Measurements from ENCODE around the gene DEFB121. TPM values are rescaled to one million over a fixed set of nuclear protein-coding genes. Genes with fewer than 3 reads are reported as not detected.
"Not testable (repeated sequence)": the region's sequence is repeated elsewhere in the genome, so short reads cannot be mapped to it uniquely, and the experiment has no call there.

The DEFB121 gene
- total RNA-seq, 1 experiment from 2014 or later, result not detected

GRCh38 chr20:31430568-31431115 is 24.6 kb upstream of the DEFB121 start:
- Histone ChIP-seq H3K9ac (ENCODE audit: low read length) (no peak overlapping the region), H3K4me3 (replicated peaks in 1 of 2; ENCODE audit: low read depth in 1 of 2, low read length in 2 of 2) (no peak overlapping the region), H3K4me2 (ENCODE audit: low read length) (no peak overlapping the region), H3K9me2 (ENCODE audit: insufficient read depth) (no peaks in the 10 kb centered on the region), H4K20me1 (ENCODE audit: insufficient read depth) (no peaks in the 10 kb centered on the region), H3K4me1 (ENCODE audit: control insufficient read depth in 1 of 2, insufficient read depth in 2 of 2, low read length in 2 of 2) (no peaks in the 10 kb centered on the region), H3K9me3 (ENCODE audit: control insufficient read depth in 1 of 2, insufficient read depth in 1 of 2, low read depth in 1 of 2, low read length in 2 of 2) (no peaks in the 10 kb centered on the region), H3K27ac (ENCODE audit: low read depth, low read length) (no peak overlapping the region), H3K79me2 (ENCODE audit: insufficient read depth, low read length) (no peaks in the 10 kb centered on the region), H2AFZ (ENCODE audit: low read depth, low read length, poor library complexity, severe bottlenecking) (no peak overlapping the region), H3K27me3 (ENCODE audit: insufficient read depth, low read length) (no peaks in the 10 kb centered on the region), H3K36me3 (ENCODE audit: control insufficient read depth in 1 of 2, insufficient read depth in 2 of 2, low read length in 2 of 2) (no peaks in the 10 kb centered on the region)
- ATAC-seq (no peak), DNase-seq (ENCODE audit: low read depth, low spot score) (no peak)
- intact Hi-C loops (cut with micrococcal nuclease), result no loop called here
- no peak for TF ChIP-seq EGR1 (IDR thresholded peaks at IDR 0.05; ENCODE audit: low read depth)
- TF ChIP-seq, protein P1, sequence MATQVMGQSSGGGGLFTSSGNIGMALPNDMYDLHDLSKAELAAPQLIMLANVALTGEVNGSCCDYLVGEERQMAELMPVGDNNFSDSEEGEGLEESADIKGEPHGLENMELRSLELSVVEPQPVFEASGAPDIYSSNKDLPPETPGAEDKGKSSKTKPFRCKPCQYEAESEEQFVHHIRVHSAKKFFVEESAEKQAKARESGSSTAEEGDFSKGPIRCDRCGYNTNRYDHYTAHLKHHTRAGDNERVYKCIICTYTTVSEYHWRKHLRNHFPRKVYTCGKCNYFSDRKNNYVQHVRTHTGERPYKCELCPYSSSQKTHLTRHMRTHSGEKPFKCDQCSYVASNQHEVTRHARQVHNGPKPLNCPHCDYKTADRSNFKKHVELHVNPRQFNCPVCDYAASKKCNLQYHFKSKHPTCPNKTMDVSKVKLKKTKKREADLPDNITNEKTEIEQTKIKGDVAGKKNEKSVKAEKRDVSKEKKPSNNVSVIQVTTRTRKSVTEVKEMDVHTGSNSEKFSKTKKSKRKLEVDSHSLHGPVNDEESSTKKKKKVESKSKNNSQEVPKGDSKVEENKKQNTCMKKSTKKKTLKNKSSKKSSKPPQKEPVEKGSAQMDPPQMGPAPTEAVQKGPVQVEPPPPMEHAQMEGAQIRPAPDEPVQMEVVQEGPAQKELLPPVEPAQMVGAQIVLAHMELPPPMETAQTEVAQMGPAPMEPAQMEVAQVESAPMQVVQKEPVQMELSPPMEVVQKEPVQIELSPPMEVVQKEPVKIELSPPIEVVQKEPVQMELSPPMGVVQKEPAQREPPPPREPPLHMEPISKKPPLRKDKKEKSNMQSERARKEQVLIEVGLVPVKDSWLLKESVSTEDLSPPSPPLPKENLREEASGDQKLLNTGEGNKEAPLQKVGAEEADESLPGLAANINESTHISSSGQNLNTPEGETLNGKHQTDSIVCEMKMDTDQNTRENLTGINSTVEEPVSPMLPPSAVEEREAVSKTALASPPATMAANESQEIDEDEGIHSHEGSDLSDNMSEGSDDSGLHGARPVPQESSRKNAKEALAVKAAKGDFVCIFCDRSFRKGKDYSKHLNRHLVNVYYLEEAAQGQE (IDR thresholded peaks at IDR 0.05; ENCODE audit: low read depth), result no peak
- TF ChIP-seq, protein P2, sequence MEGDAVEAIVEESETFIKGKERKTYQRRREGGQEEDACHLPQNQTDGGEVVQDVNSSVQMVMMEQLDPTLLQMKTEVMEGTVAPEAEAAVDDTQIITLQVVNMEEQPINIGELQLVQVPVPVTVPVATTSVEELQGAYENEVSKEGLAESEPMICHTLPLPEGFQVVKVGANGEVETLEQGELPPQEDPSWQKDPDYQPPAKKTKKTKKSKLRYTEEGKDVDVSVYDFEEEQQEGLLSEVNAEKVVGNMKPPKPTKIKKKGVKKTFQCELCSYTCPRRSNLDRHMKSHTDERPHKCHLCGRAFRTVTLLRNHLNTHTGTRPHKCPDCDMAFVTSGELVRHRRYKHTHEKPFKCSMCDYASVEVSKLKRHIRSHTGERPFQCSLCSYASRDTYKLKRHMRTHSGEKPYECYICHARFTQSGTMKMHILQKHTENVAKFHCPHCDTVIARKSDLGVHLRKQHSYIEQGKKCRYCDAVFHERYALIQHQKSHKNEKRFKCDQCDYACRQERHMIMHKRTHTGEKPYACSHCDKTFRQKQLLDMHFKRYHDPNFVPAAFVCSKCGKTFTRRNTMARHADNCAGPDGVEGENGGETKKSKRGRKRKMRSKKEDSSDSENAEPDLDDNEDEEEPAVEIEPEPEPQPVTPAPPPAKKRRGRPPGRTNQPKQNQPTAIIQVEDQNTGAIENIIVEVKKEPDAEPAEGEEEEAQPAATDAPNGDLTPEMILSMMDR (IDR thresholded peaks at IDR 0.05 in 2 of 3, conservative IDR thresholded peaks at IDR 0.05 in 1 of 3; ENCODE audit: borderline replicate concordance in 1 of 3, insufficient read depth in 1 of 3, low read depth in 2 of 3, low read length in 2 of 3), result no peak
- TF ChIP-seq TCF7L2 (IDR thresholded peaks at IDR 0.05; ENCODE audit: borderline replicate concordance, extremely low read depth, insufficient read depth, insufficient read length), result no peak
- RAD21 ChIA-PET (ENCODE audit: low non-redundant PET in 1 of 2, low total read pairs in 2 of 2, uncharacterized antibody in 2 of 2, unreplicated experiment in 2 of 2), result no interaction called here
- POLR2A ChIA-PET, result interaction anchor here (1.0 kb wide), 1 partner anchor 10 kb away, joined by 3 read pairs; the partner anchor contains the start of gene DEFB123
- CTCF ChIA-PET, result interaction anchor here (1.0 to 2.5 kb wide), 3 partner anchors 10 to 29 kb away, joined by 3 to 7 read pairs (median 4); partner anchors contain the start of gene DEFB123
- no TSS peak for BruUV-seq (replicated peaks)

- H3K4me2 ChIP-seq (ENCODE audit: low read length); H3K79me2 ChIP-seq (ENCODE audit: insufficient read depth, low read length); H3K9ac ChIP-seq (ENCODE audit: low read length); H2AFZ ChIP-seq (ENCODE audit: low read depth, low read length, poor library complexity, severe bottlenecking); BruUV-seq (replicated peaks); H3K9me3 ChIP-seq (ENCODE audit: control insufficient read depth in 1 of 2, insufficient read depth in 1 of 2, low read depth in 1 of 2, low read length in 2 of 2); POLR2A ChIA-PET; H3K36me3 ChIP-seq (ENCODE audit: control insufficient read depth in 1 of 2, insufficient read depth in 2 of 2, low read length in 2 of 2); RAD21 ChIA-PET (ENCODE audit: low non-redundant PET in 1 of 2, low total read pairs in 2 of 2, uncharacterized antibody in 2 of 2, unreplicated experiment in 2 of 2); intact Hi-C loops (cut with micrococcal nuclease); H3K9me2 ChIP-seq (ENCODE audit: insufficient read depth); H3K27ac ChIP-seq (ENCODE audit: low read depth, low read length); ATAC-seq; CTCF ChIA-PET; DNase-seq (ENCODE audit: low read depth, low spot score); H3K4me1 ChIP-seq (ENCODE audit: control insufficient read depth in 1 of 2, insufficient read depth in 2 of 2, low read length in 2 of 2); H4K20me1 ChIP-seq (ENCODE audit: insufficient read depth); H3K4me3 ChIP-seq (replicated peaks in 1 of 2; ENCODE audit: low read depth in 1 of 2, low read length in 2 of 2): not testable (repeated sequence)
- peaks cover 14% of the 10 kb centered on the region; the same call in 1 of the 2 replicates for H3K27me3 ChIP-seq (ENCODE audit: insufficient read depth, low read length)
These were observed 21.6 kb upstream of the DEFB121 start for GRCh38 chr20:31427576-31427975.

DNA sequence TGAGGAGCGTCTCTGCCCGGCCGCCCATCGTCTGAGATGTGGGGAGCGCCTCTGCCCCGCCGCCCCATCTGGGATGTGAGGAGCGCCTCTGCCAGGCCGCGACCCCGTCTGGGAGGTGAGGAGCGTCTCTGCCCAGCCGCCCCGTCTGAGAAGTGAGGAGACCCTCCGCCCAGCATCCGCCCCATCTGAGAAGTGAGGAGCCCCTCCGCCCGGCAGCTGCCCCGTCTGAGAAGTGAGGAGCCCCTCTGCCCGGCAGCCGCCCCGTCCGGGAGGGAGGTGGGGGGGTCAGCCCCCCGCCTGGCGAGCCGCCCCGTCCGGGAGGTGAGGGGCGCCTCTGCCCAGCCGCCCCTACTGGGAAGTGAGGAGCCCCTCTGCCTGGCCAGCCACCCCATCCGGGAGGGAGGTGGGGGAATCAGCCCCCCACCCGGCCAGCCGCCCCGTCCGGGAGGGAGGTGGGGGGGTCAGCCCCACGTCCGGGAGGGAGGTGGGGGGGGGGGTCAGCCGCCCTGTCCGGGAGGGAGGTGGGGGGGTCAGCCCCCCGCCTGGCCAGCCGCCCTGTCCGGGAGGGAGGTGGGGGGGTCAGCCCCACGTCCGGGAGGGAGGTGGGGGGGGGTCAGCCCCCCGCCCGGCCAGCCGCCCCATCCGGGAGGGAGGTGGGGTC is 21.0 kb upstream of the DEFB121 start:
- H3K4me3 ChIP-seq (replicated peaks in 1 of 2; ENCODE audit: low read depth in 1 of 2, low read length in 2 of 2); H2AFZ ChIP-seq (ENCODE audit: low read depth, low read length, poor library complexity, severe bottlenecking); intact Hi-C loops (cut with micrococcal nuclease); ATAC-seq; POLR2A ChIA-PET; H3K27ac ChIP-seq (ENCODE audit: low read depth, low read length); H3K9me3 ChIP-seq (ENCODE audit: control insufficient read depth in 1 of 2, insufficient read depth in 1 of 2, low read depth in 1 of 2, low read length in 2 of 2); H3K4me2 ChIP-seq (ENCODE audit: low read length); RAD21 ChIA-PET (ENCODE audit: low non-redundant PET in 1 of 2, low total read pairs in 2 of 2, uncharacterized antibody in 2 of 2, unreplicated experiment in 2 of 2); BruUV-seq (replicated peaks); CTCF ChIA-PET; H3K36me3 ChIP-seq (ENCODE audit: control insufficient read depth in 1 of 2, insufficient read depth in 2 of 2, low read length in 2 of 2); H3K9me2 ChIP-seq (ENCODE audit: insufficient read depth); H4K20me1 ChIP-seq (ENCODE audit: insufficient read depth); H3K79me2 ChIP-seq (ENCODE audit: insufficient read depth, low read length); DNase-seq (ENCODE audit: low read depth, low spot score); H3K4me1 ChIP-seq (ENCODE audit: control insufficient read depth in 1 of 2, insufficient read depth in 2 of 2, low read length in 2 of 2); H3K9ac ChIP-seq (ENCODE audit: low read length): not testable (repeated sequence)
- peaks cover 18% of the 10 kb centered on the region; the same call in 1 of the 2 replicates for H3K27me3 ChIP-seq (ENCODE audit: insufficient read depth, low read length)

Data from HCT116 (cell line).